AG08395 (cell line): ENCODE measurements around the gene RFX4.
"Not testable (repeated sequence)": the region's sequence is repeated elsewhere in the genome, so short reads cannot be mapped to it uniquely, and the experiment has no call there.

Source experiments
- DNase-seq: peaks from one replicate; pipeline ENCODE4 v3.0.0; 2012; ENCODE audit warnings: mixed read lengths, low spot score

Gene RFX4

GRCh38 chr12:106590601-106591000 lies 7.8 kb downstream of the RFX4 start:
- no peak for DNase-seq

- DNase-seq: no peak
Measured at GRCh38 chr12:106594447-106594846, 11.6 kb downstream of the RFX4 start.

GRCh38 chr12:106595268-106595667 lies 12.5 kb downstream of the RFX4 start:
- DNase-seq: no peak

GRCh38 chr12:106598003-106598402 lies 15.2 kb downstream of the RFX4 start:
- no peak for DNase-seq

GRCh38 chr12:106599302-106599701 lies 16.5 kb downstream of the RFX4 start:
- DNase-seq: no peak

GRCh38 chr12:106600503-106600902 lies 17.7 kb downstream of the RFX4 start:
- no peak for DNase-seq

GRCh38 chr12:106601031-106601430 lies 18.2 kb downstream of the RFX4 start:
- DNase-seq: no peak

GRCh38 chr12:106601496-106601895 lies 18.7 kb downstream of the RFX4 start:
- no peak for DNase-seq

- no peak for DNase-seq
Measured at GRCh38 chr12:106602076-106602475, 19.3 kb downstream of the RFX4 start.

- DNase-seq: no peak
Measured at GRCh38 chr12:106605254-106605653, 22.4 kb downstream of the RFX4 start.

- not testable (repeated sequence) for DNase-seq
Measured at GRCh38 chr12:106620588-106620987, 37.8 kb downstream of the RFX4 start.

GRCh38 chr12:106625976-106626375 lies 43.2 kb downstream of the RFX4 start:
- DNase-seq: no peak

GRCh38 chr12:106629797-106630659 lies 47.2 kb downstream of the RFX4 start:
- peak; percentile 24 for DNase-seq

GRCh38 chr12:106631150-106631549 lies 48.3 kb downstream of the RFX4 start:
- DNase-seq: no peak

GRCh38 chr12:106631797-106632196 lies 49.0 kb downstream of the RFX4 start:
- no peak for DNase-seq

- DNase-seq: no peak
Measured at GRCh38 chr12:106632797-106633450, 50.1 kb downstream of the RFX4 start.

GRCh38 chr12:106633451-106633823 lies 50.6 kb downstream of the RFX4 start:
- DNase-seq: no peak

GRCh38 chr12:106634206-106634605 lies 51.4 kb downstream of the RFX4 start:
- DNase-seq: no peak

GRCh38 chr12:106643000-106643399 lies 60.2 kb downstream of the RFX4 start:
- DNase-seq: no peak

- DNase-seq: no peak
Measured at GRCh38 chr12:106644335-106645073, 61.7 kb downstream of the RFX4 start.

- no peak for DNase-seq
Measured at GRCh38 chr12:106645074-106645421, 62.2 kb downstream of the RFX4 start.

GRCh38 chr12:106645465-106646330 lies 62.9 kb downstream of the RFX4 start:
- DNase-seq: no peak
